Endothelial cell of umbilical vein (primary cell): Measurements from ENCODE around the gene CALHM1. TPM values are rescaled to one million over a fixed set of nuclear protein-coding genes. Genes with fewer than 3 reads are reported as not detected.

Source experiments
- BruUV-seq: library from RNA; stranded (reverse); fragments of 400-500 nt; replicated peaks from 2 replicates; lab custom pipeline; 2021; lab: Mats Ljungman, UMichigan
- CTCF ChIA-PET: fragments of 300-600, 350-600 bp; sonication (Branson Sonifier 250); formaldehyde crosslinking; loops from one replicate; lab custom pipeline; 2021; ENCODE audit warnings: antibody characterized with exemption, inconsistent platforms; lab: Charles Lee
- POLR2A ChIA-PET: fragments of 300-600, 350-600 bp; sonication (Branson Sonifier 250); formaldehyde crosslinking; loops from one replicate; lab custom pipeline; 2021; ENCODE audit warnings: antibody characterized with exemption, inconsistent platforms; lab: Charles Lee
- DNase-seq: peaks from one replicate; pipeline ENCODE4 v3.0.0-alpha.2; 2011; ENCODE audit warnings: low read depth, low spot score
- FAIRE-seq: peaks from 2 replicates; lab custom pipeline; 2011; peaks lifted over from hg19 to GRCh38; lab: Jason Lieb, UNC
- H2AFZ ChIP-seq: 2 replicates; pipeline ENCODE4 v1.6.0; 2012; ENCODE audit warnings: low read depth, low read length, control low read depth, inconsistent platforms
- H3K27ac ChIP-seq: 2 replicates; pipeline ENCODE4 v1.5.1; 2011; ENCODE audit warnings: low read depth, mild to moderate bottlenecking, control low read depth, low read length, moderate library complexity; ENCODE audit not compliant: insufficient read depth
- H3K27me3 ChIP-seq, 2 experiments: 2 replicates each; pipeline versions ENCODE4 v1.6.0 to v1.6.1; 2011; ENCODE audit warnings: low read length in 2 of 2, mixed read lengths in 1 of 2; ENCODE audit not compliant: control insufficient read depth in 2 of 2, insufficient read depth in 2 of 2
- H3K36me3 ChIP-seq, 2 experiments: 2 replicates in 1 of 2; 3 replicates in 1 of 2; pipeline ENCODE4 v1.5.1; 2011; ENCODE audit warnings: low read length in 2 of 2, mild to moderate bottlenecking in 1 of 2, moderate library complexity in 1 of 2; ENCODE audit not compliant: control insufficient read depth in 2 of 2, insufficient read depth in 2 of 2; ENCODE audit errors: extremely low read depth in 1 of 2
- H3K4me1 ChIP-seq: 3 replicates; pipeline ENCODE4 v1.5.1; 2011; ENCODE audit warnings: mild to moderate bottlenecking, low read length; ENCODE audit not compliant: control insufficient read depth, insufficient read depth; ENCODE audit errors: extremely low read depth
- H3K4me2 ChIP-seq: 2 replicates; pipeline ENCODE4 v1.6.1; 2011; ENCODE audit warnings: low read length, control low read depth, mixed read lengths; ENCODE audit not compliant: insufficient read depth
- H3K4me3 ChIP-seq, 3 experiments: fragments of 200-600 bp in 1 of 3; sonication (generic), shearing (Covaris generic) in 1 of 3; replicated peaks in 1 of 3; 2 replicates each; pipeline ENCODE4 v1.5.1; 2011 to 2016; ENCODE audit warnings: control low read depth in 3 of 3, low read length in 3 of 3, mild to moderate bottlenecking in 2 of 3, inconsistent platforms in 1 of 3, low read depth in 1 of 3, moderate library complexity in 1 of 3; ENCODE audit not compliant: insufficient read depth in 1 of 3
- H3K79me2 ChIP-seq: 2 replicates; pipeline ENCODE4 v1.6.0; 2012; ENCODE audit warnings: low read length, inconsistent platforms; ENCODE audit not compliant: control insufficient read depth, insufficient read depth
- H3K9ac ChIP-seq: replicated peaks from 2 replicates; pipeline ENCODE3; 2011; ENCODE audit warnings: low read length, control low read depth; ENCODE audit not compliant: insufficient read depth; ENCODE audit errors: extremely low read depth
- H3K9me1 ChIP-seq: replicated peaks from 3 replicates; pipeline ENCODE4 v1.6.0; 2011; ENCODE audit warnings: mild to moderate bottlenecking, low read length; ENCODE audit not compliant: control insufficient read depth, insufficient read depth; ENCODE audit errors: extremely low read depth
- H3K9me3 ChIP-seq: replicated peaks from 2 replicates; pipeline ENCODE4 v1.5.1; 2012; ENCODE audit warnings: low read length, inconsistent platforms; ENCODE audit not compliant: control insufficient read depth, insufficient read depth
- H4K20me1 ChIP-seq: replicated peaks from 2 replicates; pipeline ENCODE3; 2011; ENCODE audit warnings: mild to moderate bottlenecking, low read length; ENCODE audit not compliant: control insufficient read depth, insufficient read depth; ENCODE audit errors: extremely low read depth
- CTCF ChIP-seq, 2 donors: IDR thresholded peaks; 1 replicate in 1 of 2; 2 replicates in 1 of 2; pipeline ENCODE4 v1.5.1; 2011; ENCODE audit warnings: low read length in 2 of 2, mild to moderate bottlenecking in 2 of 2, moderate library complexity in 2 of 2, control low read depth in 1 of 2, inconsistent platforms in 1 of 2, low read depth in 1 of 2; ENCODE audit not compliant: insufficient read depth in 1 of 2; ENCODE audit errors: extremely low read depth in 1 of 2
- MAX ChIP-seq: IDR thresholded peaks from 2 replicates; pipeline ENCODE4 v1.6.1; 2011; ENCODE audit not compliant: insufficient read depth, insufficient read length
- MYC ChIP-seq: IDR thresholded peaks from one replicate; pipeline ENCODE4 v1.6.1; 2011; ENCODE audit warnings: mild to moderate bottlenecking, low read depth, low read length
- POLR2A ChIP-seq: IDR thresholded peaks from 2 replicates; pipeline ENCODE4 v1.6.1; 2012; ENCODE audit warnings: low read depth, mild to moderate bottlenecking, control low read depth, low read length
- POLR2AphosphoS5 ChIP-seq: IDR thresholded peaks from 2 replicates; pipeline ENCODE4 v1.6.1; 2012; ENCODE audit warnings: low read depth, mild to moderate bottlenecking, control low read depth, low read length, moderate library complexity; ENCODE audit not compliant: insufficient read depth
- dilution Hi-C: fragments of 300-500 bp; cut with MboI; formaldehyde crosslinking; loops from one replicate; pipeline ENCODE4 v1.15.0; 2019; ENCODE audit warnings: low sequenced_read_pairs; ENCODE audit not compliant: extremely low pct_ligation_motif_present
- intact Hi-C: fragments of 100-400 bp; cut with micrococcal nuclease; formaldehyde crosslinking; loops from one replicate; pipeline ENCODE4 v1.10.0; 2022
- polyA plus RNA-seq, 4 experiments: library from polyadenylated mRNA; depleted of rRNA in 3 of 4; stranded (reverse) in 3 of 4; unstranded in 1 of 4; fragments of >200 nt; gene quantifications; 2 replicates each; pipeline versions ENCODE4 v1.2.1 to v1.2.3, GENCODE V29; 2011 to 2012; ENCODE audit warnings: missing spikeins in 1 of 4
- total RNA-seq: library from RNA; stranded (reverse); gene quantifications from 2 replicates; pipeline ENCODE4 v1.2.3, GENCODE V29; 2021

Gene CALHM1
- total and polyA plus RNA-seq, 2 donors (not counting 3 experiments of a cell fraction or from before 2014, with no cell fraction given), result not detected

GRCh38 chr10:103472005-103472404 lies 13.3 kb upstream of the CALHM1 start:
- DNase-seq (no peak), FAIRE-seq (no peak)
- intact Hi-C loops (no loop called here), dilution Hi-C loops (no loop called here)
- Histone ChIP-seq H3K9ac (no peak overlapping the region), H3K4me1 (no peaks in the 10 kb centered on the region), H3K36me3 (no peaks in the 10 kb centered on the region), H3K4me2 (no peak overlapping the region), H3K9me3 (no peaks in the 10 kb centered on the region), H2AFZ (no peak overlapping the region), H3K9me1 (no peaks in the 10 kb centered on the region), H4K20me1 (no peaks in the 10 kb centered on the region), H3K27ac (no peak overlapping the region), H3K79me2 (no peaks in the 10 kb centered on the region), H3K27me3 (peaks cover 1 to 6% of the 10 kb centered on the region in 2 experiments), H3K4me3 (no peak overlapping the region)
- ChIA-PET POLR2A (no interaction called here), CTCF (interaction anchor here (1.5 kb wide), 1 partner anchor 9 kb away, joined by 4 read pairs; no protein-coding TSS in a partner anchor)
- TF ChIP-seq POLR2AphosphoS5, result no peak
- no peak for TF ChIP-seq POLR2A
- TF ChIP-seq CTCF (IDR thresholded peaks at IDR 0.05; ENCODE audit: extremely low read depth in 1 of 2, insufficient read depth in 1 of 2, low read depth in 1 of 2, low read length in 2 of 2), result no peak
- no peak for TF ChIP-seq MAX
- TF ChIP-seq MYC, result no peak
- no TSS peak for BruUV-seq
